Measurements from ENCODE around the gene CLSTN1.
A peak's percentile ranks its signal among the peaks of the same experiment; 100 is the strongest.

The CLSTN1 gene

GRCh38 chr1:9720785-9721605, 102.8 kb downstream of the CLSTN1 start:
- in situ Hi-C loops (cut with MboI; ENCODE audit: low pct_unique_long_range_greater_than_20kb, low sequenced_read_pairs, unreplicated experiment) = no loop called here
- no peak for DNase-seq (ENCODE audit: low spot score)
- TF ChIP-seq CTCF (IDR thresholded peaks at IDR 0.05; ENCODE audit: extremely low read depth, insufficient read depth, missing control alignments) = no peak

GRCh38 chr1:9719978-9720722, 103.6 kb downstream of the CLSTN1 start:
- in situ Hi-C loops (cut with MboI; ENCODE audit: low pct_unique_long_range_greater_than_20kb, low sequenced_read_pairs, unreplicated experiment) = no loop called here
- TF ChIP-seq CTCF (IDR thresholded peaks at IDR 0.05; ENCODE audit: extremely low read depth, insufficient read depth, missing control alignments) = no peak
- DNase-seq (ENCODE audit: low spot score) = no peak

GRCh38 chr1:9718006-9718680, 105.6 kb downstream of the CLSTN1 start:
- no peak for DNase-seq (ENCODE audit: low spot score)
- no peak for TF ChIP-seq CTCF (IDR thresholded peaks at IDR 0.05; ENCODE audit: extremely low read depth, insufficient read depth, missing control alignments)
- in situ Hi-C loops (cut with MboI; ENCODE audit: low pct_unique_long_range_greater_than_20kb, low sequenced_read_pairs, unreplicated experiment) = no loop called here

- in situ Hi-C loops (cut with MboI; ENCODE audit: low pct_unique_long_range_greater_than_20kb, low sequenced_read_pairs, unreplicated experiment) = no loop called here
- DNase-seq (ENCODE audit: low spot score) = peak; percentile 91
- TF ChIP-seq CTCF (IDR thresholded peaks at IDR 0.05; ENCODE audit: extremely low read depth, insufficient read depth, missing control alignments) = no peak
Measured at GRCh38 chr1:9717193-9718005, 106.4 kb downstream of the CLSTN1 start.

GRCh38 chr1:9716404-9717192, 107.2 kb downstream of the CLSTN1 start:
- in situ Hi-C loops (cut with MboI; ENCODE audit: low pct_unique_long_range_greater_than_20kb, low sequenced_read_pairs, unreplicated experiment) = no loop called here
- DNase-seq (ENCODE audit: low spot score) = no peak
- no peak for TF ChIP-seq CTCF (IDR thresholded peaks at IDR 0.05; ENCODE audit: extremely low read depth, insufficient read depth, missing control alignments)

Data from GM13977 (cell line).